Measurements from ENCODE around the gene FYCO1. TPM values are rescaled to one million over a fixed set of nuclear protein-coding genes. Genes with fewer than 3 reads are reported as not detected.

FYCO1 gene
- total RNA-seq, 1 donor from 2014 or later, result 14.9 TPM

GRCh38 chr3:45944830-45945620 lies 50.6 kb downstream of the FYCO1 start:
- DNase-seq, result no peak
- intact Hi-C loops (cut with micrococcal nuclease), result no loop called here
- Mint-ChIP-seq H3K27me3 (no peaks in the 10 kb centered on the region), H3K9me3 (no peaks in the 10 kb centered on the region), H3K4me3 (no peak overlapping the region), H3K4me1 (no peaks in the 10 kb centered on the region), H3K27ac (no peak overlapping the region), H3K36me3 (ENCODE audit: low read depth) (peaks cover 62% of the 10 kb centered on the region)
- ChIA-PET POLR2A (no interaction called here), CTCF (interaction anchor here (0.7 to 1.8 kb wide), 4 partner anchors 131 to 138 kb away, joined by 4 to 5 read pairs (median 4); no protein-coding TSS in a partner anchor)
- no peak for ATAC-seq (ENCODE audit: low read depth)
- no peak for TF ChIP-seq CTCF (IDR thresholded peaks at IDR 0.05)

- no peaks in the 10 kb centered on the region for H3K27me3 Mint-ChIP-seq
- POLR2A ChIA-PET, result no interaction called here
- DNase-seq (no peak), ATAC-seq (ENCODE audit: low read depth) (no peak)
- CTCF ChIA-PET, result interaction anchor here (1.0 to 1.8 kb wide), 3 partner anchors 136 to 429 kb away, joined by 3 to 5 read pairs (median 3); partner anchors contain the start of gene CCR1
- H3K4me3 Mint-ChIP-seq, result no peak within 1 kb of the TSS
- H3K4me1 Mint-ChIP-seq, result peaks cover 5% of the 10 kb centered on the region
- intact Hi-C loops (cut with micrococcal nuclease), result no loop called here
- H3K9me3 Mint-ChIP-seq, result no peaks in the 10 kb centered on the region
- H3K27ac Mint-ChIP-seq, result no peak within 1 kb of the TSS
- peaks cover 50% of the 10 kb centered on the region for H3K36me3 Mint-ChIP-seq (ENCODE audit: low read depth)
- TF ChIP-seq CTCF (IDR thresholded peaks at IDR 0.05), result no peak
Measured at GRCh38 chr3:45943207-45943846, 52.3 kb downstream of the FYCO1 start, which contains the start of gene CXCR6. Gene CXCR6, plus strand, starts transcription at chr3:45943464. Its CDS starts 3,018 bp downstream, at chr3:45946482.

GRCh38 chr3:45942051-45942825 lies 53.4 kb downstream of the FYCO1 start:
- H3K36me3 Mint-ChIP-seq (ENCODE audit: low read depth), result peaks cover 46% of the 10 kb centered on the region
- CTCF ChIA-PET, result interaction anchor here (1.3 to 6.0 kb wide), 4 partner anchors 136 to 430 kb away, joined by 3 to 172 read pairs (median 6); partner anchors contain the start of gene CCR1
- POLR2A ChIA-PET, result no interaction called here
- H3K27ac Mint-ChIP-seq, result no peak overlapping the region
- peaks cover 5% of the 10 kb centered on the region for H3K4me1 Mint-ChIP-seq
- TF ChIP-seq CTCF (IDR thresholded peaks at IDR 0.05), result no peak
- no peak overlapping the region for H3K4me3 Mint-ChIP-seq
- no peak for ATAC-seq (ENCODE audit: low read depth)
- no peaks in the 10 kb centered on the region for H3K27me3 Mint-ChIP-seq
- intact Hi-C loops (cut with micrococcal nuclease), result no loop called here
- no peaks in the 10 kb centered on the region for H3K9me3 Mint-ChIP-seq
- no peak for DNase-seq

- intact Hi-C loops (cut with micrococcal nuclease), result no loop called here
- H3K4me3 Mint-ChIP-seq, result no peak overlapping the region
- H3K9me3 Mint-ChIP-seq, result no peaks in the 10 kb centered on the region
- POLR2A ChIA-PET, result no interaction called here
- ATAC-seq (ENCODE audit: low read depth), result no peak
- CTCF ChIA-PET, result interaction anchor here (1.9 to 6.0 kb wide), 2 partner anchors 137 to 428 kb away, joined by 6 to 172 read pairs; no protein-coding TSS in a partner anchor
- no peak for DNase-seq
- H3K27ac Mint-ChIP-seq, result no peak overlapping the region
- TF ChIP-seq CTCF (IDR thresholded peaks at IDR 0.05), result no peak
- H3K36me3 Mint-ChIP-seq (ENCODE audit: low read depth), result peaks cover 43% of the 10 kb centered on the region
- H3K4me1 Mint-ChIP-seq, result peaks cover 5% of the 10 kb centered on the region
- no peaks in the 10 kb centered on the region for H3K27me3 Mint-ChIP-seq
Measured at GRCh38 chr3:45940781-45941365, 54.8 kb downstream of the FYCO1 start.
